ENCODE results near the gene LRCH4. TPM values are rescaled to one million over a fixed set of nuclear protein-coding genes. Genes with fewer than 3 reads are reported as not detected.

Gene LRCH4
- total RNA-seq, 1 donor: 21.3 TPM

- no peak for DNase-seq (ENCODE audit: low read depth)
- H3K4me3 ChIP-seq (ENCODE audit: low read depth, low read length): no peak overlapping the region
- TF ChIP-seq CTCF (IDR thresholded peaks at IDR 0.05; ENCODE audit: insufficient read depth, low read length): no peak
Measured at GRCh38 chr7:100582041-100582579, 3.8 kb downstream of the LRCH4 start.

DNA sequence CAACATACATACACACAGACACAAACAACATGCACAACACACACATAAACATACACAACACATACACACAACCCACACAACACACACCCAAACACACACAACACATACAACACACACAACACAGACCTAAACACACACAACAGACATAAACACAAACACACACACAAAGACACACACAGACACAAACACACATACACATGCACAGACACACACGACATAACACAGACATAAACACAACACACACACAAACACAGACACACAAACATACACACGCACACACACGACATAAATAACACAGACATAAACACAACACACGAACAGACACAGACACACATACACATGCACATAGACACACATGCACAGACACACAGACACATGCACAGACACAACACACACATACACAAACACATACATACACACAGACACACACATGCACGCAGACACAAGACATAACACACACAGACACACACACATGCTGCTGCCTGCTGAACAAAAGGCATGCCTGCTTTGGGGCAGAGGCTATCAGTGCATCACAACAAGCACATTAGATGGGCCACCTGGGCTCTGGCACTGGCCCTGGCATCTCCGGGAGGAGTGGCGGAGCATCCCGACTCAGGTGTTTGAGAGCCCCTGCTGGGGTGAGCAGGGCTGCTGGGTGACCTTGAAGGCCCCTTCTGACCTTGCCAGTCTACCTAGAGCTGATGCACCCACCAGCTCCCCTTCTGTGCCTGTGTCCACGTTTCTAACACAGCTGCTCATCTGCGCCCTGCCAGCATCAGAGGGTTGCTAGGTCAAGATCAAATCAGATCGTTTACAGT lies 5.3 kb downstream of the LRCH4 start:
- no peak for DNase-seq (ENCODE audit: low read depth)
- H3K4me3 ChIP-seq (ENCODE audit: low read depth, low read length): no peak overlapping the region
- no peak for TF ChIP-seq CTCF (IDR thresholded peaks at IDR 0.05; ENCODE audit: insufficient read depth, low read length)

- no peak for TF ChIP-seq CTCF (IDR thresholded peaks at IDR 0.05; ENCODE audit: insufficient read depth, low read length)
- H3K4me3 ChIP-seq (ENCODE audit: low read depth, low read length): no peak overlapping the region
- no peak for DNase-seq (ENCODE audit: low read depth)
Measured at GRCh38 chr7:100578246-100579183, 7.4 kb downstream of the LRCH4 start.

- no peak overlapping the region for H3K4me3 ChIP-seq (ENCODE audit: low read depth, low read length)
- DNase-seq (ENCODE audit: low read depth): no peak
- TF ChIP-seq CTCF (IDR thresholded peaks at IDR 0.05; ENCODE audit: insufficient read depth, low read length): no peak
Measured at GRCh38 chr7:100577507-100577906, 8.4 kb downstream of the LRCH4 start.

DNA sequence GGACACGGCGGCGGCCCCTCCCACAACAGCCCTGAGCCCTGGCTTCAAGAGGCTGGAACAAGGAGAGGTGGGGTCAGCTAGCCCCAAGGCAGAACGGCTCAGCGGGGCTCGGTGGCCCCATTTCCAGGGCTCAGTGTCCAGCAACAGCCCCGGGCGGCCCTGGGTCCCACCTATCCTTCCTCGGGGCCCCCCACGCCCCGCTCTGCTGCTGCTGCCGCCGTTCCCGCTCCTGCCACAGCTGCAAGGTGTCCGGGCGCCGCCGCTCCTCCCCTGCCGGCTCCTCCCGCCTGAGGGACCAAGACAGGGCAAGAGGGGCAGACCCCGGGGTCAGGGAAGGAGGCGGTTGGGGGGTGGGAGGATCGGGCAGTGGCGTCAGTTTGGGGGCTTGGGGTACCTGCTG lies 8.8 kb downstream of the LRCH4 start:
- DNase-seq (ENCODE audit: low read depth): no peak
- no peak overlapping the region for H3K4me3 ChIP-seq (ENCODE audit: low read depth, low read length)
- no peak for TF ChIP-seq CTCF (IDR thresholded peaks at IDR 0.05; ENCODE audit: insufficient read depth, low read length)

DNA sequence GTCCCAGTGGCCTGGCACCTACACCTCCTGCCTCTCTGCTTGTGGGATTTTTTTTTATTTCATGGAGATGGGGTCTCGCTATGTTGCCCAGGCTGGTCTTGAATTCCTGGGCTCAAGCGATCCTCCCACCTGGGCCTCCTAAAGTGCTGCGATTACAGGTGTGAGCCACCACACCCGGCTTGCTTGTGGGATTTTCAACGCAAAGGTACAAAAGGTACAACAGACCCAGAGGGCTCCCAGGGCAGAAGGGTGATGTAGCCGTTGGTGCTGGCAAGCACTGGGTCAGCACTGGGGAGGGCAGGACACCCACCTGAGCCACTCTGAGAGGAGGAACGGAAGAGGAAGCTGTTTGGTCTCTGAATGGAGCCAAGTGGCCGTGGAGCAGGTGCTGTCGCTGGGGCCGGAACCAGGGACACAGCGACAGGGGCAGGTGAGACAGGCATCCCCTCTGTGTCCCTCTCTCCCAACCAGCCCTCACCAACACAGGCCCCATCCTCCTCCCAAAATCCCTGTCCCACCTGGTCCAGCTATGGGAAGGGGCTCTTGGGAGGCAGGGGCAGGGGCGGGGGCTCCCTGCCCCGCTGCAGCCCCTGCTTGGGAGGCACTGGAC lies 9.4 kb downstream of the LRCH4 start:
- H3K4me3 ChIP-seq (ENCODE audit: low read depth, low read length): no peak overlapping the region
- no peak for TF ChIP-seq CTCF (IDR thresholded peaks at IDR 0.05; ENCODE audit: insufficient read depth, low read length)
- no peak for DNase-seq (ENCODE audit: low read depth)

All from fibroblast of the aortic adventitia (primary cell).